Measurements from ENCODE around the gene DNHD1. TPM values are rescaled to one million over a fixed set of nuclear protein-coding genes. Genes with fewer than 3 reads are reported as not detected.
A peak's percentile ranks its signal among the peaks of the same experiment; 100 is the strongest.

The DNHD1 gene
- total RNA-seq, 1 experiment from 2014 or later, result 11.5 TPM

DNA sequence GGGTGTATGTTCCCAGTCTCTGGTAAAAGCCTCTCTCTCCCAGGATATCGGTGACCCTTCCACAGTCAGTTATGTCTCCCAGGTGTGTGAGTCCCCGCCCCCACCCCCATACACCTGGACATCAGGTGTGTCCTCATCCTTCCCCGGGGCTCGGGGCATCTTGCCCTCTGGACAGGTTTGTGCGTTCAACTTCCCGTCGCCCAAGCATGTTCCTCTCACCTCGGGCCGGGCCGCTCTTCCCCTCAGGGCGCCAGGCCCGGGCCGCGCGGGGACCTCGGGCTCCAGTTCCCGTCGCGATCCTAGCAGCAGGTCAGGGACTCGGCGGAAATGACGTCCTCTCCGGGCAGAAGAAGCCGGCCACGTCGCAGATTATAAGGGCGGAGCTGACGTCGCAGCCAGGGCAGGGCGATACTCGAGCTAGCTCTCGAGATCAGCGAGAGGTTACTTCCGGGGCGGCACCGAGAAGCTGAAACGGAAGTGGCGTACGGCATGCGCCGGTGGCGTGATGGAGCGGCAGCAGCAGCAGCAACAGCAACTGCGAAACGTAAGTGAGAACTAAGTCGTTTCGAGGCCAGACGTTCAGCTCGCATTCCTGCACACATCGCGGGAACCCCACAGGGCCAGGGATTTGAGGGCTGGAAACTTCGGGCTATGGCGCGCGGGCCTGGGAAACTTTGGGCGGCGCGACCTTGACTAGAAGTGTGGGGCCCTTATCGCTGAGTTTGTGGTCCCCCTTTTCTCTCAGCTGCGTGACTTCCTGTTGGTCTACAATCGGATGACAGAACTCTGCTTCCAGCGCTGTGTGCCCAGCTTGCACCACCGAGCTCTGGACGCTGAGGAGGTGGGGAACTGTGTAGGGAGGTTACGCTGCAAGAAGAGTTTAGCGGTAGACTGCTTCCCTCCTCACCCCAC is 15.8 kb upstream of the DNHD1 start, which contains the start of the genes ARFIP2 and TIMM10B (continued):
- TF ChIP-seq FOXK1 (CRISPR knock-in tag; IDR thresholded peaks at IDR 0.05), result peak; percentile 97
- TF ChIP-seq SP1 (CRISPR knock-in tag; conservative IDR thresholded peaks at IDR 0.05), result peak; percentile 98
- 0 out of 2 replicates have a peak, but pooled peaks have one; percentile 19 for TF ChIP-seq TEAD4 (CRISPR knock-in tag; IDR thresholded peaks at IDR 0.05)
- peak; percentile 86; the same call in 1 of the 2 replicates for TF ChIP-seq ATF1 (CRISPR knock-in tag; IDR thresholded peaks at IDR 0.05)
- peak; percentile 90 for TF ChIP-seq MAX (CRISPR knock-in tag; IDR thresholded peaks at IDR 0.05)
- peak; percentile 30; the same call in 1 of the 2 replicates for TF ChIP-seq JUN (CRISPR knock-in tag; IDR thresholded peaks at IDR 0.05)
- TF ChIP-seq, protein P1, sequence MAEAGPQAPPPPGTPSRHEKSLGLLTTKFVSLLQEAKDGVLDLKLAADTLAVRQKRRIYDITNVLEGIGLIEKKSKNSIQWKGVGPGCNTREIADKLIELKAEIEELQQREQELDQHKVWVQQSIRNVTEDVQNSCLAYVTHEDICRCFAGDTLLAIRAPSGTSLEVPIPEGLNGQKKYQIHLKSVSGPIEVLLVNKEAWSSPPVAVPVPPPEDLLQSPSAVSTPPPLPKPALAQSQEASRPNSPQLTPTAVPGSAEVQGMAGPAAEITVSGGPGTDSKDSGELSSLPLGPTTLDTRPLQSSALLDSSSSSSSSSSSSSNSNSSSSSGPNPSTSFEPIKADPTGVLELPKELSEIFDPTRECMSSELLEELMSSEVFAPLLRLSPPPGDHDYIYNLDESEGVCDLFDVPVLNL (CRISPR knock-in tag; IDR thresholded peaks at IDR 0.05; ENCODE audit: borderline replicate concordance, low read depth), result 0 out of 2 replicates have a peak, but pooled peaks have one; percentile 34
- TF ChIP-seq GRHL2 (CRISPR knock-in tag; IDR thresholded peaks at IDR 0.05; ENCODE audit: insufficient replicate concordance, severe bottlenecking), result no peak
- TF ChIP-seq CREM (CRISPR knock-in tag; IDR thresholded peaks at IDR 0.05), result peak; percentile 99
- TF ChIP-seq MYBL2 (CRISPR knock-in tag; IDR thresholded peaks at IDR 0.05), result peak; percentile 91
- TF ChIP-seq, protein P2, sequence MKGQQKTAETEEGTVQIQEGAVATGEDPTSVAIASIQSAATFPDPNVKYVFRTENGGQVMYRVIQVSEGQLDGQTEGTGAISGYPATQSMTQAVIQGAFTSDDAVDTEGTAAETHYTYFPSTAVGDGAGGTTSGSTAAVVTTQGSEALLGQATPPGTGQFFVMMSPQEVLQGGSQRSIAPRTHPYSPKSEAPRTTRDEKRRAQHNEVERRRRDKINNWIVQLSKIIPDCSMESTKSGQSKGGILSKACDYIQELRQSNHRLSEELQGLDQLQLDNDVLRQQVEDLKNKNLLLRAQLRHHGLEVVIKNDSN (CRISPR knock-in tag; IDR thresholded peaks at IDR 0.05), result peak; percentile 41; the same call in 1 of the 2 replicates
- peak; percentile 79 for TF ChIP-seq TEAD1 (CRISPR knock-in tag; IDR thresholded peaks at IDR 0.05)
- peak; percentile 86 for TF ChIP-seq CREB1 (CRISPR knock-in tag; IDR thresholded peaks at IDR 0.05)
- peak; percentile 82; the same call in 1 of the 2 replicates for TF ChIP-seq FOXP1 (CRISPR knock-in tag; IDR thresholded peaks at IDR 0.05; ENCODE audit: borderline replicate concordance)
- TF ChIP-seq NFYB (CRISPR knock-in tag; conservative IDR thresholded peaks at IDR 0.05; ENCODE audit: low read depth), result peak; percentile 8; the same call in 1 of the 2 replicates
- TF ChIP-seq, protein P3, sequence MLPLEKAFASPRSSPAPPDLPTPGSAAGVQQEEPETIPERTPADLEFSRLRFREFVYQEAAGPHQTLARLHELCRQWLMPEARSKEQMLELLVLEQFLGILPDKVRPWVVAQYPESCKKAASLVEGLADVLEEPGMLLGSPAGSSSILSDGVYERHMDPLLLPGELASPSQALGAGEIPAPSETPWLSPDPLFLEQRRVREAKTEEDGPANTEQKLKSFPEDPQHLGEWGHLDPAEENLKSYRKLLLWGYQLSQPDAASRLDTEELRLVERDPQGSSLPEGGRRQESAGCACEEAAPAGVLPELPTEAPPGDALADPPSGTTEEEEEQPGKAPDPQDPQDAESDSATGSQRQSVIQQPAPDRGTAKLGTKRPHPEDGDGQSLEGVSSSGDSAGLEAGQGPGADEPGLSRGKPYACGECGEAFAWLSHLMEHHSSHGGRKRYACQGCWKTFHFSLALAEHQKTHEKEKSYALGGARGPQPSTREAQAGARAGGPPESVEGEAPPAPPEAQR (CRISPR knock-in tag; IDR thresholded peaks at IDR 0.05), result no peak

DNA sequence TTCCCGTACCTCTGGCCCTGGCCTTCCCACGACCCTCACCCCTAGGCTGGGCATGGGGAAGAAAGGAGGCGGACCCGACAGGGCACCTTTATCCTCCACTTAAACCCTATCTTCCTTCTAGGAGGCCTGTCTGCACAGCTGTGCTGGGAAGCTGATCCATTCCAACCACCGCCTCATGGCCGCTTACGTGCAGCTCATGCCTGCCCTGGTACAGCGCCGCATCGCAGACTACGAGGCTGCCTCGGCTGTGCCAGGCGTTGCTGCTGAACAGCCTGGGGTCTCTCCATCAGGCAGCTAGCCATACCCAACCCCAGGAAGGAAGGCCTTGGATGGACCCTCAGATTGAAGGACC is 15.2 kb upstream of the DNHD1 start:
- no peaks in the 10 kb centered on the region for H3K9me3 Mint-ChIP-seq
- H3K36me3 Mint-ChIP-seq, result peaks cover 40% of the 10 kb centered on the region
- ChIA-PET CTCF (interaction anchor here (1.0 to 2.4 kb wide), 9 partner anchors 12 to 103 kb away, joined by 3 to 19 read pairs (median 9); no protein-coding TSS in a partner anchor), POLR2A (interaction anchor here (0.8 to 1.7 kb wide), 10 partner anchors 8 to 201 kb away, joined by 3 to 15 read pairs (median 5); partner anchors contain the start of genes DNHD1, MRPL17 and TAF10)
- no peak; the same call in 1 of the 2 replicates for ATAC-seq
- no peak for DNase-seq (ENCODE audit: low spot score)
- no peaks in the 10 kb centered on the region for H3K27me3 Mint-ChIP-seq (ENCODE audit: low read depth)
- peak overlapping the region; percentile 99 for H3K27ac Mint-ChIP-seq
- peaks cover 18% of the 10 kb centered on the region for H3K4me1 Mint-ChIP-seq
- peak overlapping the region; percentile 98 for H3K4me3 Mint-ChIP-seq
- TF ChIP-seq HMGA2 (CRISPR knock-in tag; IDR thresholded peaks at IDR 0.05), result no peak
- TF ChIP-seq ZNF532 (CRISPR knock-in tag; IDR thresholded peaks at IDR 0.05; ENCODE audit: borderline replicate concordance), result no peak
- no peak for TF ChIP-seq TEAD4 (CRISPR knock-in tag; IDR thresholded peaks at IDR 0.05)
- no peak for TF ChIP-seq ZNF416 (CRISPR knock-in tag; IDR thresholded peaks at IDR 0.05)
- TF ChIP-seq ERG (CRISPR knock-in tag; IDR thresholded peaks at IDR 0.05), result no peak
- no peak for TF ChIP-seq ELF4 (CRISPR knock-in tag; IDR thresholded peaks at IDR 0.05; ENCODE audit: low read depth)
- no peak for TF ChIP-seq ESRRA (CRISPR knock-in tag; IDR thresholded peaks at IDR 0.05; ENCODE audit: borderline replicate concordance)
- no peak for TF ChIP-seq ZNF263 (CRISPR knock-in tag; IDR thresholded peaks at IDR 0.05; ENCODE audit: low read depth)
- TF ChIP-seq ZNF512 (CRISPR knock-in tag; IDR thresholded peaks at IDR 0.05; ENCODE audit: borderline replicate concordance), result no peak
